NCI-H1105 treated with DMSO at 0.1 percent for 48 hours (cell line): ENCODE results near the gene GSX2.
A peak's percentile ranks its signal among the peaks of the same experiment; 100 is the strongest.

ENCODE experiments used
- DNase-seq: peaks from one replicate; lab custom pipeline; 2025; lab: John Stamatoyannopoulos, UW

The GSX2 gene

GRCh38 chr4:54077812-54078211 is 22.2 kb upstream of the GSX2 start:
- no peak for DNase-seq

GRCh38 chr4:54082168-54082567 is 17.8 kb upstream of the GSX2 start:
- no peak for DNase-seq

- DNase-seq = no peak
Observed at GRCh38 chr4:54085284-54085683, 14.7 kb upstream of the GSX2 start.

GRCh38 chr4:54089875-54090274 is 10.1 kb upstream of the GSX2 start:
- no peak for DNase-seq

GRCh38 chr4:54090404-54090803 is 9.6 kb upstream of the GSX2 start:
- DNase-seq = no peak

- DNase-seq = no peak
Observed at GRCh38 chr4:54090804-54091623, 8.9 kb upstream of the GSX2 start.

GRCh38 chr4:54091637-54092404 is 8.1 kb upstream of the GSX2 start:
- DNase-seq = peak; percentile 53

- DNase-seq = no peak
Observed at GRCh38 chr4:54092405-54093323, 7.3 kb upstream of the GSX2 start.

- DNase-seq = no peak
Observed at GRCh38 chr4:54093324-54094240, 6.4 kb upstream of the GSX2 start.

GRCh38 chr4:54094451-54094850 is 5.5 kb upstream of the GSX2 start:
- no peak for DNase-seq

GRCh38 chr4:54095110-54095825 is 4.7 kb upstream of the GSX2 start:
- DNase-seq = no peak

- DNase-seq = no peak
Observed at GRCh38 chr4:54096295-54096962, 3.5 kb upstream of the GSX2 start.

GRCh38 chr4:54097152-54097551 is 2.8 kb upstream of the GSX2 start:
- DNase-seq = peak; percentile 9

- peak; percentile 16 for DNase-seq
Observed at GRCh38 chr4:54098375-54098774, 1.6 kb upstream of the GSX2 start.

GRCh38 chr4:54099287-54099747 is 646 bp upstream of the GSX2 start:
- DNase-seq = no peak

GRCh38 chr4:54100595-54101189 is 729 bp downstream of the GSX2 start:
- DNase-seq = no peak

- DNase-seq = peak; percentile 36
Observed at GRCh38 chr4:54101190-54102041, 1.5 kb downstream of the GSX2 start.

GRCh38 chr4:54102531-54103106 is 2.7 kb downstream of the GSX2 start:
- DNase-seq = no peak
